Measurements from ENCODE around the gene PIK3R4. TPM values are rescaled to one million over a fixed set of nuclear protein-coding genes. Genes with fewer than 3 reads are reported as not detected.

The PIK3R4 gene
- total and polyA plus RNA-seq, 11 donors: 10.9 to 24.3 (median 15.7) TPM

DNA sequence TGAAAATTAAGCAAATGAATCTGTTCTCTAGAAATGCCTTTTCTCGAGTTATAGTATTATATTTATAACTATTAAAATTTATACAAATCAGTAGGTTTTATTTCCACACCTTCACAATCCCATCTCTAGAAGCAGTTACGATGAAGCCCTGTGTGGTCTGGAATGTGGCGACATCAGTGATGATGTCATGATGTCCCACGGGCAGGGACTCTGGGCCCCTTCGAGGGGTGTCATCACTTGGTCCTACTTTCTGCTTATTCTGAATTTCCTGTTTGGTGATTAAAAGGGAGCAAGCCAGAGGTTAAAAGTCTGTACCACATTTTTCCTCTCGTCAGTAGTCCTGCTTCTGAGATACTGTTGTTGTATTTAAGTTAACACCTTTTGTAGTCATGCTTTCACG, 67.4 kb downstream of the PIK3R4 start:
- no peaks in the 10 kb centered on the region for H3K9me3 ChIP-seq
- H3K4me3 ChIP-seq: no peak overlapping the region
- no peak for TF ChIP-seq POLR2A (IDR thresholded peaks at IDR 0.05)
- TF ChIP-seq CTCF (IDR thresholded peaks at IDR 0.05): no peak
- no peaks in the 10 kb centered on the region for H3K27me3 ChIP-seq
- no peak for DNase-seq
- intact Hi-C loops (cut with DNase I): no loop called here
- WGBS, 4 donors: 74 to 78% (median 76%) methylated on average over 7 of the region's 7 CpGs
- ATAC-seq: no peak
- H3K4me1 ChIP-seq: no peaks in the 10 kb centered on the region
- peaks cover 0 to 99% (median 82%) of the 10 kb centered on the region in 9 donors for H3K36me3 ChIP-seq
- H3K27ac ChIP-seq: no peak overlapping the region

- H3K27me3 ChIP-seq: no peaks in the 10 kb centered on the region
- H3K4me1 ChIP-seq: no peaks in the 10 kb centered on the region
- H3K4me3 ChIP-seq: no peak overlapping the region
- no peak overlapping the region for H3K27ac ChIP-seq
- TF ChIP-seq CTCF (IDR thresholded peaks at IDR 0.05) (no peak), POLR2A (IDR thresholded peaks at IDR 0.05) (no peak)
- no peaks in the 10 kb centered on the region for H3K9me3 ChIP-seq
- ATAC-seq (no peak), DNase-seq (no peak)
- WGBS, 4 donors: 64 to 75% (median 70%) methylated on average over 1 of the region's 1 CpG
- intact Hi-C loops (cut with DNase I): no loop called here
- H3K36me3 ChIP-seq: peaks cover 0 to 89% (median 66%) of the 10 kb centered on the region in 9 donors
Observed at GRCh38 chr3:130677343-130677742, 69.3 kb downstream of the PIK3R4 start.

DNA sequence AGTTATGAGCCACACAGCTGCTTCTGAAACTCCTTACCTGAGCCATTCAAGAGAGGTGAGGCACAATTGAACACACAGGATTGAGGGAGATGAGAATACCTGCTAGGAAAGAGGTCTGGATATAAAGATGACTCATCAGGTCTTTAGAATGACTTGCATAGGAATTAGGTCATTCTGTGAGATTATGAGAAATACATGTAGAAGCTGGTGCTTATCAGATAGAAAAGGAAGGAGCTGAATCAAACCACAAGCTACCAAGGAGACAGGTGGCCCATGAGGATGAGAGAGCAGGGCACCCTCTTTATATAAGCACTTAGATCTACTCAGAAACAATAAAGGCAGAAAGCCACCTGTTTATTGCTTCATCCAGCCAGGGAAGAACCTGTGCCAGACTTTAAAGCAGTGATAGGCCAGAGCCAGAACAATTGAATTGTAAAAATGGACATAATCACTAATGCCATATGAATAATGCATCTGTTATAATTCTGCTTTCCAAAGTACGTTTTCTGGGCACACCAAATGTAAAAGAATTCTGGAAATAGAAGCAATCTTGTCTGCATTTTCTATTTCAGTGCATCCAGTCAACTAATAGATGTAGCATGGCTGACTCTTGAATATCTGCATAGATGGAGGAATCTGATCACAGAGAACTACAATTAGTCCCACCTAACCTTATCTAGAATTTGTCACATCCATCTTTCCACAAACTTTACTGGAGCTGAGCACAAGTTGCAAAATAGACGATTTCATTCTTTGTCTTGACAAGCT, 74.9 kb downstream of the PIK3R4 start:
- ATAC-seq: no peak
- H3K4me3 ChIP-seq: no peak overlapping the region
- H3K4me1 ChIP-seq: no peaks in the 10 kb centered on the region
- H3K9me3 ChIP-seq: no peaks in the 10 kb centered on the region
- no peak for TF ChIP-seq POLR2A (IDR thresholded peaks at IDR 0.05)
- no peak for TF ChIP-seq CTCF (IDR thresholded peaks at IDR 0.05)
- peaks cover 0 to 58% (median 29%) of the 10 kb centered on the region in 9 donors for H3K36me3 ChIP-seq
- H3K27me3 ChIP-seq: no peaks in the 10 kb centered on the region
- H3K27ac ChIP-seq: no peak overlapping the region
- intact Hi-C loops (cut with DNase I): no loop called here
- 83 to 87% (median 86%) methylated on average over 2 of the region's 2 CpGs for WGBS, 4 donors
- DNase-seq: no peak

DNA sequence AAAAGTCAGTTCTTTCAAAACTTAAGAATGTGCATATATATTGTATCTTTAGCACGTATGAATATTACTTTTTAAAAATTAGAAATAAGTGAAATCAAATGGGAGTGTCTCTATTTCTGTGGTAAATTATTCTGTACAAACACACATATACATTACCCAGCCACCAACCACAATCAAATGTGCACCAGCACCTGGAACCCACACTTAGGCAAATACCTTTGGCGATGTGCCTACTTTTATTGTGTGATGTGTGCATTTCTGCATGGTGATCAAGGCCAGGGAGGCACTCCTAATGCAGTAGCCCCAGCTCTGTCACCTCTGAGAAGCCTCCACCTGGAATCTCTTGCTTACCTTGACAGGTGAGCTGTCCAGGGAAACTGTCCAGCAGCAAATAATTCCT, 76.9 kb downstream of the PIK3R4 start:
- WGBS, 4 donors: 92 to 95% (median 95%) methylated on average over 2 of the region's 2 CpGs
- intact Hi-C loops (cut with DNase I): no loop called here
- Histone ChIP-seq H3K9me3 (no peaks in the 10 kb centered on the region), H3K27ac (no peak overlapping the region), H3K4me1 (no peaks in the 10 kb centered on the region), H3K36me3 (peaks cover 0 to 41% (median 18%) of the 10 kb centered on the region in 9 donors), H3K4me3 (no peak overlapping the region), H3K27me3 (no peaks in the 10 kb centered on the region)
- TF ChIP-seq CTCF (IDR thresholded peaks at IDR 0.05) (no peak), POLR2A (IDR thresholded peaks at IDR 0.05) (no peak)
- no peak for DNase-seq
- ATAC-seq: no peak
